ENCODE data around the gene ANO4.
"Not testable (repeated sequence)": the region's sequence is repeated elsewhere in the genome, so short reads cannot be mapped to it uniquely, and the experiment has no call there.

ANO4 gene

DNA sequence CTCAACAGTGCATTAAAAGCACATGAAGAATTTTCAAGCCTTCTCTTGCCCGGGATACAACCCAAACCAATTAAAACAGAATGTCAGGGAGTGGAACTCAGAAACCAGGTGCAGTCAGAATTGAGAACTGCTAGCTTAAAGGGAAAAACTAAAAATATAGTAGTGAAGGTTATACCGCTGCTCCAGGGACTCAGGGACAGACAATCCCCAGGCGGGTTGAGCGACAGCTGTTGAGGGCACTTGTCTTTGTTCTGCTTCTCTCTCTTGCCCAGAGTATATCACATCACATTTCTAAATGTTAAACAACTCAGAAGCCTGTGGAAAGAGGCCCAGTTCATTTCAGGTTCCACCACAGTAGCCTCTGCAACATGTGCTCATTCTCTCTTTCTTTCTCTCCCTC lies 322.3 kb downstream of the ANO4 start:
- H3K27me3 ChIP-seq (ENCODE audit: control insufficient read depth in 2 of 2, insufficient read depth in 2 of 2, low read length in 2 of 2), result no peaks in the 10 kb centered on the region
- no peak overlapping the region for H3K4me3 ChIP-seq (ENCODE audit: low read length in 2 of 2)
- no peaks in the 10 kb centered on the region for H3K4me1 ChIP-seq (ENCODE audit: control insufficient read depth in 2 of 2, insufficient read depth in 2 of 2, low read length in 2 of 2)
- no peaks in the 10 kb centered on the region for H3K36me3 ChIP-seq (ENCODE audit: control insufficient read depth in 2 of 2, insufficient read depth in 2 of 2, low read length in 2 of 2)
- no peak overlapping the region for H3K27ac ChIP-seq (ENCODE audit: low read depth in 2 of 2, low read length in 2 of 2)
- no peaks in the 10 kb centered on the region for H3K9me3 ChIP-seq (ENCODE audit: control insufficient read depth in 2 of 2, low read length in 2 of 2)
- H3K9ac ChIP-seq (ENCODE audit: low read depth in 1 of 2, low read length in 2 of 2), result no peak overlapping the region

- Histone ChIP-seq H3K9me3 (ENCODE audit: control insufficient read depth in 2 of 2, low read length in 2 of 2) (no peaks in the 10 kb centered on the region), H3K9ac (ENCODE audit: low read depth in 1 of 2, low read length in 2 of 2) (no peak overlapping the region), H3K4me1 (ENCODE audit: control insufficient read depth in 2 of 2, insufficient read depth in 2 of 2, low read length in 2 of 2) (no peaks in the 10 kb centered on the region), H3K4me3 (ENCODE audit: low read length in 2 of 2) (no peak overlapping the region), H3K27me3 (ENCODE audit: control insufficient read depth in 2 of 2, insufficient read depth in 2 of 2, low read length in 2 of 2) (no peaks in the 10 kb centered on the region), H3K36me3 (ENCODE audit: control insufficient read depth in 2 of 2, insufficient read depth in 2 of 2, low read length in 2 of 2) (no peaks in the 10 kb centered on the region), H3K27ac (ENCODE audit: low read depth in 2 of 2, low read length in 2 of 2) (no peak overlapping the region)
Measured at GRCh38 chr12:101117842-101118241, 323.3 kb downstream of the ANO4 start.

- Histone ChIP-seq H3K4me3 (ENCODE audit: low read length in 2 of 2) (no peak overlapping the region), H3K9me3 (ENCODE audit: control insufficient read depth in 2 of 2, low read length in 2 of 2) (no peaks in the 10 kb centered on the region), H3K27ac (ENCODE audit: low read depth in 2 of 2, low read length in 2 of 2) (no peak overlapping the region), H3K4me1 (ENCODE audit: control insufficient read depth in 2 of 2, insufficient read depth in 2 of 2, low read length in 2 of 2) (no peaks in the 10 kb centered on the region), H3K9ac (ENCODE audit: low read depth in 1 of 2, low read length in 2 of 2) (no peak overlapping the region), H3K27me3 (ENCODE audit: control insufficient read depth in 2 of 2, insufficient read depth in 2 of 2, low read length in 2 of 2) (no peaks in the 10 kb centered on the region), H3K36me3 (ENCODE audit: control insufficient read depth in 2 of 2, insufficient read depth in 2 of 2, low read length in 2 of 2) (no peaks in the 10 kb centered on the region)
Measured at GRCh38 chr12:101127521-101128219, 333.1 kb downstream of the ANO4 start.

GRCh38 chr12:101145777-101146431 lies 351.3 kb downstream of the ANO4 start:
- H3K27me3 ChIP-seq (ENCODE audit: control insufficient read depth in 2 of 2, insufficient read depth in 2 of 2, low read length in 2 of 2); H3K9ac ChIP-seq (ENCODE audit: low read depth in 1 of 2, low read length in 2 of 2); H3K36me3 ChIP-seq (ENCODE audit: control insufficient read depth in 2 of 2, insufficient read depth in 2 of 2, low read length in 2 of 2); H3K27ac ChIP-seq (ENCODE audit: low read depth in 2 of 2, low read length in 2 of 2); H3K9me3 ChIP-seq (ENCODE audit: control insufficient read depth in 2 of 2, low read length in 2 of 2); H3K4me1 ChIP-seq (ENCODE audit: control insufficient read depth in 2 of 2, insufficient read depth in 2 of 2, low read length in 2 of 2); H3K4me3 ChIP-seq (ENCODE audit: low read length in 2 of 2): not testable (repeated sequence)

DNA sequence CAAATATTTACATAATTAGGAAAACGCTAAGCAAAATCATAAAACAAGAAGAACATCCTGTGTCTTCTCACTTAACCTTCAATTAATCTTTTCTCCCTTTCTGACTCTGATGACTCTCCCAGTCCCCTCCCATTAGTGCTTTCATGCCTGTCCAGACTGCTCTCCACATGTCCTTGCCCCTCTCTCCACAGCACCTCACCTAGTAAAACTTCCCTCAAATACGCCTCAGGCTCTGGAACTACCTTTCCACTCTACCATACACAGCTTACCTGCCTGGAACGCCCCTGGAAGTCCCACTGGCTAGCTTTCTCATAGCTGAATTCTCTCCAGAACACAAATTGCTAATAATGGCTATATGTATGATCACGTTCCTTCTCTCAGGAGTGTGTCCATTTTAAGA lies 370.7 kb downstream of the ANO4 start:
- no peaks in the 10 kb centered on the region for H3K9me3 ChIP-seq (ENCODE audit: control insufficient read depth in 2 of 2, low read length in 2 of 2)
- H3K4me3 ChIP-seq (ENCODE audit: low read length in 2 of 2), result no peak overlapping the region
- H3K27ac ChIP-seq (ENCODE audit: low read depth in 2 of 2, low read length in 2 of 2), result no peak overlapping the region
- no peak overlapping the region for H3K9ac ChIP-seq (ENCODE audit: low read depth in 1 of 2, low read length in 2 of 2)
- no peaks in the 10 kb centered on the region for H3K27me3 ChIP-seq (ENCODE audit: control insufficient read depth in 2 of 2, insufficient read depth in 2 of 2, low read length in 2 of 2)
- no peaks in the 10 kb centered on the region for H3K36me3 ChIP-seq (ENCODE audit: control insufficient read depth in 2 of 2, insufficient read depth in 2 of 2, low read length in 2 of 2)
- no peaks in the 10 kb centered on the region for H3K4me1 ChIP-seq (ENCODE audit: control insufficient read depth in 2 of 2, insufficient read depth in 2 of 2, low read length in 2 of 2)

- H3K9me3 ChIP-seq (ENCODE audit: control insufficient read depth in 2 of 2, low read length in 2 of 2), result no peaks in the 10 kb centered on the region
- H3K27me3 ChIP-seq (ENCODE audit: control insufficient read depth in 2 of 2, insufficient read depth in 2 of 2, low read length in 2 of 2), result no peaks in the 10 kb centered on the region
- H3K36me3 ChIP-seq (ENCODE audit: control insufficient read depth in 2 of 2, insufficient read depth in 2 of 2, low read length in 2 of 2), result no peaks in the 10 kb centered on the region
- no peak overlapping the region for H3K9ac ChIP-seq (ENCODE audit: low read depth in 1 of 2, low read length in 2 of 2)
- H3K27ac ChIP-seq (ENCODE audit: low read depth in 2 of 2, low read length in 2 of 2), result no peak overlapping the region
- no peaks in the 10 kb centered on the region for H3K4me1 ChIP-seq (ENCODE audit: control insufficient read depth in 2 of 2, insufficient read depth in 2 of 2, low read length in 2 of 2)
- no peak overlapping the region for H3K4me3 ChIP-seq (ENCODE audit: low read length in 2 of 2)
Measured at GRCh38 chr12:101166866-101167265, 372.3 kb downstream of the ANO4 start.

GRCh38 chr12:101168001-101168400 lies 373.4 kb downstream of the ANO4 start:
- no peaks in the 10 kb centered on the region for H3K36me3 ChIP-seq (ENCODE audit: control insufficient read depth in 2 of 2, insufficient read depth in 2 of 2, low read length in 2 of 2)
- H3K4me1 ChIP-seq (ENCODE audit: control insufficient read depth in 2 of 2, insufficient read depth in 2 of 2, low read length in 2 of 2), result no peaks in the 10 kb centered on the region
- no peaks in the 10 kb centered on the region for H3K27me3 ChIP-seq (ENCODE audit: control insufficient read depth in 2 of 2, insufficient read depth in 2 of 2, low read length in 2 of 2)
- no peaks in the 10 kb centered on the region for H3K9me3 ChIP-seq (ENCODE audit: control insufficient read depth in 2 of 2, low read length in 2 of 2)
- no peak overlapping the region for H3K27ac ChIP-seq (ENCODE audit: low read depth in 2 of 2, low read length in 2 of 2)
- H3K4me3 ChIP-seq (ENCODE audit: low read length in 2 of 2), result no peak overlapping the region
- no peak overlapping the region for H3K9ac ChIP-seq (ENCODE audit: low read depth in 1 of 2, low read length in 2 of 2)

DNA sequence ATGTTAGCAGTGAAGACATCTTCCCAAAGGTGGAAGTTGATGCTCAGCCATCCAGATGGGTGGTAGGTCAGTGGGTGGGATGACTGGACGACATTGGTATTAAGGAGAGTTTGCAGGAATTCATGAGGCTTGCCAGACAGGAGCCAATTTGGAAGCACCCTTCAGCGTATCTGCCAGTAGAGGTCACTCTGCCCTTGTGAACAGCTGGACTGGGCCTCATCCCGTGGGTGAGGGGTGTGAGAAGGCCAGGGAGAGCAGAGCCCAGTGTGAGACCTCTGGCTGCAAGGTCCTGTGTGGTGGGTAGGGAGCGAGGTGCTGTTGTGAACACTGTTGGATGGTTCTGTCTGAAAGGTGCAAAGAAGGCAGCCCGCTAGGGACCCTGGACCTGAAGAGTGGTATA lies 377.7 kb downstream of the ANO4 start:
- Histone ChIP-seq H3K4me3 (ENCODE audit: low read length in 2 of 2) (no peak overlapping the region), H3K27me3 (ENCODE audit: control insufficient read depth in 2 of 2, insufficient read depth in 2 of 2, low read length in 2 of 2) (no peaks in the 10 kb centered on the region), H3K4me1 (ENCODE audit: control insufficient read depth in 2 of 2, insufficient read depth in 2 of 2, low read length in 2 of 2) (peaks cover 0 to 4% of the 10 kb centered on the region in 2 donors), H3K9ac (ENCODE audit: low read depth in 1 of 2, low read length in 2 of 2) (no peak overlapping the region), H3K27ac (ENCODE audit: low read depth in 2 of 2, low read length in 2 of 2) (no peak overlapping the region), H3K9me3 (ENCODE audit: control insufficient read depth in 2 of 2, low read length in 2 of 2) (no peaks in the 10 kb centered on the region), H3K36me3 (ENCODE audit: control insufficient read depth in 2 of 2, insufficient read depth in 2 of 2, low read length in 2 of 2) (no peaks in the 10 kb centered on the region)

GRCh38 chr12:101173197-101173749 lies 378.7 kb downstream of the ANO4 start:
- H3K9me3 ChIP-seq (ENCODE audit: control insufficient read depth in 2 of 2, low read length in 2 of 2), result no peaks in the 10 kb centered on the region
- H3K27me3 ChIP-seq (ENCODE audit: control insufficient read depth in 2 of 2, insufficient read depth in 2 of 2, low read length in 2 of 2), result no peaks in the 10 kb centered on the region
- no peaks in the 10 kb centered on the region for H3K36me3 ChIP-seq (ENCODE audit: control insufficient read depth in 2 of 2, insufficient read depth in 2 of 2, low read length in 2 of 2)
- no peak overlapping the region for H3K27ac ChIP-seq (ENCODE audit: low read depth in 2 of 2, low read length in 2 of 2)
- H3K4me1 ChIP-seq (ENCODE audit: control insufficient read depth in 2 of 2, insufficient read depth in 2 of 2, low read length in 2 of 2), result peaks cover 0 to 4% of the 10 kb centered on the region in 2 donors
- no peak overlapping the region for H3K9ac ChIP-seq (ENCODE audit: low read depth in 1 of 2, low read length in 2 of 2)
- no peak overlapping the region for H3K4me3 ChIP-seq (ENCODE audit: low read length in 2 of 2)

GRCh38 chr12:101174541-101174940 lies 380.0 kb downstream of the ANO4 start:
- Histone ChIP-seq H3K36me3 (ENCODE audit: control insufficient read depth in 2 of 2, insufficient read depth in 2 of 2, low read length in 2 of 2) (no peaks in the 10 kb centered on the region), H3K9ac (ENCODE audit: low read depth in 1 of 2, low read length in 2 of 2) (no peak overlapping the region), H3K27ac (ENCODE audit: low read depth in 2 of 2, low read length in 2 of 2) (no peak overlapping the region), H3K9me3 (ENCODE audit: control insufficient read depth in 2 of 2, low read length in 2 of 2) (no peaks in the 10 kb centered on the region), H3K27me3 (ENCODE audit: control insufficient read depth in 2 of 2, insufficient read depth in 2 of 2, low read length in 2 of 2) (no peaks in the 10 kb centered on the region), H3K4me1 (ENCODE audit: control insufficient read depth in 2 of 2, insufficient read depth in 2 of 2, low read length in 2 of 2) (peaks cover 0 to 4% of the 10 kb centered on the region in 2 donors), H3K4me3 (ENCODE audit: low read length in 2 of 2) (no peak overlapping the region)

All from mucosa of rectum (tissue), 2 donors.